ENCODE measurements around the gene SKIDA1.
A peak's percentile ranks its signal among the peaks of the same experiment; 100 is the strongest.

Gene SKIDA1

GRCh38 chr10:21516242-21517131, 9.0 kb downstream of the SKIDA1 start:
- DNase-seq (ENCODE audit: low spot score): peak; percentile 65

DNA sequence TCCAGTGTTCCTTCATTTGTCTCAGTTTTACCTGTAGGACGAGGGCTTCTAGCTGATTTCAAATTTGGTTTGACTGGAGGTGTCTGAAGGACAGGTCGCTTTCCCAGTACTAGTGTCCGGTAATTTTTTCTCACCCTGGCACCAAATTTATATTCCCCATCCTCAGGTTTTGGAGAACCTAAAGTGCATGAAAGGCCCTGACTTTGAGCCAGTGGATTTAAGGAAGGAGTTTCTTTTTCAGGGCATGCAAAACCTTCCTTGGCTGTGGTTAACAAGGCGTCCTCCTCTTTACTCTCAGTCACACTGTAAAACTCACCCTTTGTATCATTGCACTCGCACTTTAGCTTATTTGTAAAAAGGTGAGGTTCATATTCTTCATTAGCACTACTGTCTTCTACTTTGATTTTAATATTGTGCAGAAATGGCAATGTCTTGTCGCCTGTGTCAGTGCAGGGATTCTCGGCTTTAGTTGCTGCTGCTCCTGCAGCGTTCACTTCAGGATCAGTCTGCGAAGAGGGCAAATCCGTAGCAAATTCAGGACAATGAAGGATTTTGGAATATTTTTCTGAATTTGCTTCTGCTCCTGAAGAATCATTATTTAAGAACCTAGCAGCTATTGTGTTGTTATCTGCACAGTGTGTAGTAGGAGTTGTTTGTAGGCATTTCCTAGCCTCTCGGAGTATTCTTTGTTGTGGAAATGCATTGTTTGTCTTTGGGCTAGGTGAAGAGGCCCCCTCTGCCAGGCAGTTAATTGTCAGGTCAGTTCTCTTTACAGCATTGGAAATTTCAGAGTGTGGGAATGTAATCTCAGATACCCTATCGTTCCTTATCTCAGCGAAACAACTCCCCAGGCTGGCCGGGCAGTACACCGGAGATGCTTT, 9.9 kb downstream of the SKIDA1 start:
- DNase-seq (ENCODE audit: low spot score): no peak

GRCh38 chr10:21514818-21515351, 10.6 kb downstream of the SKIDA1 start:
- no peak for DNase-seq (ENCODE audit: low spot score)

DNA sequence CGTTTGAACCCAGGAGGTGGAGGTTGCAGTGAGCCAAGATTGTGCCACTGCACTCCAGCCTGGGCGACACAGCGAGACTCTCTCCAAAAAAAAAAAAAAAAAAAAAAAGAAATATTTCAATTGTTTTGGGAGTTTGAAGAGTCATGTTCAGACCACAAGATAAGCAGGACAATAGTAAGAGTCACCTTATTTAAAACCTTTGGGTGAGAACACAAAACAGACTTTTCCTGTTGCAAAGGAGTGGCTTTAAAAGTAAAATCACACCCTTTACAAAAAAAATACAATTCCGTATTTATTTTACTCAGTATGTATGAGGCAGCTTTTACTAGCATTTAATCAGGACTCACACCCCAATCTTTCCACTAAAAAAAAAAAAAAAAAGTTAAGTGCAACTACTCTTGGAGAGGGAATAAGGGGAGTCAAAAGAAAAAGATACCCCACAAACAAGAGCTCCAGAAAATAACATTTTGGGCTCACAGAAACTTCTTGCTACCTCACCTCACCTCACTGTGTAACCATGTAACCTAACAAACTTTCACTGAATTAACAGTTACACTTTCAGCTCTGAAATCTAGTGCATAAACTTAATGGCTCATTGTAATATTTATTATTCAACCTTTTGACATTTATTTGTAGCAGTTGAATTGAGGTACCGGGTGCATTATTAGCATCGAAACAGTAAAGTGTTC, 11.2 kb downstream of the SKIDA1 start:
- DNase-seq (ENCODE audit: low spot score): no peak

DNA sequence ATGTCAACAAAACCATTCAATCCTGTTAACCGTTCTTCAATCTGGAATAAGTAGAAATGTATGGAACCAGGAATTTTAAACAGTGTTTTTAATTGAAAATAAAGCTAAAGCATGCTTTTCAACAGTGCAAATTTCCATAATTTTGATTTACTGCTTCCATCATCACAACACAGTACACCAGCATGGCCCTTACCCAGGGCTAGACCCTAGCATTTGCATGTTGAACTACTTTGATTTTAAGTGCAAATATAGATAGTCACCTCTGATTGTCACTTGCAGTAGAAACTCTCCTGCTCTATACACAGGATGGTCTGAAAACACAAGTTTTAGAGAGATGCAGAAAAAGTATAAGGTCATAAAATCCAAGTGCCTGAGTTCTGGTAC, 12.1 kb downstream of the SKIDA1 start:
- DNase-seq (ENCODE audit: low spot score): no peak

GRCh38 chr10:21512573-21513404, 12.7 kb downstream of the SKIDA1 start:
- DNase-seq (ENCODE audit: low spot score): no peak

DNA sequence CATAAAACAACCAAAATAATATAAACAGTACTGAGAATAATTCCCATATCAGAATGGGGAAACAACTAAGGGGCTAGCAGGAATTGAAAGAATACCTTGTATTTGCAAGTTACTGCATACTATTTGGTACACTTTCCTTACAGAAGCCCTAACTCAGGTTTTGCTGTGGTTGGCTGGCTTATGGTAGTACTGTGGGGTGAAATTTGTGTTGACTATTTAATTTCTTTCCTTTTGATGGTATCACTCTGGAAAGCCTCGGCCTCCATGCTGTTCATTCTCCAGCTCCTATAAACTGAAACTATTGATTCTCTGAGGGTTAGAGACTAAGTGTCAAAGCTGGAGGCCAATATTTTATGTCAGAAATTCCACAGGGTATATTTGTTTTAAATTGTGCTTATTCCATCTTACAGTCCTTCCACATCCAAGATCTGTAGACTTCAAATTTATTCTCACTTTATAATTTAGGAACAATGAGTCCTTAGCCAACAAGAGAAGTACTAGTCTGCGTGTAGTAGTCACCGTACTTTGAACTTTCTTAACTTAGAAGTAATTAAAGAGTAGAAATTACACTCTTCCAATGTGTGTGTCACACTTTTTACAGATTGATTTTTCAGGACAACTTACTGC, 13.4 kb downstream of the SKIDA1 start:
- no peak for DNase-seq (ENCODE audit: low spot score)

- DNase-seq (ENCODE audit: low spot score): no peak
These were observed 14.3 kb downstream of the SKIDA1 start for GRCh38 chr10:21511095-21511570.

DNA sequence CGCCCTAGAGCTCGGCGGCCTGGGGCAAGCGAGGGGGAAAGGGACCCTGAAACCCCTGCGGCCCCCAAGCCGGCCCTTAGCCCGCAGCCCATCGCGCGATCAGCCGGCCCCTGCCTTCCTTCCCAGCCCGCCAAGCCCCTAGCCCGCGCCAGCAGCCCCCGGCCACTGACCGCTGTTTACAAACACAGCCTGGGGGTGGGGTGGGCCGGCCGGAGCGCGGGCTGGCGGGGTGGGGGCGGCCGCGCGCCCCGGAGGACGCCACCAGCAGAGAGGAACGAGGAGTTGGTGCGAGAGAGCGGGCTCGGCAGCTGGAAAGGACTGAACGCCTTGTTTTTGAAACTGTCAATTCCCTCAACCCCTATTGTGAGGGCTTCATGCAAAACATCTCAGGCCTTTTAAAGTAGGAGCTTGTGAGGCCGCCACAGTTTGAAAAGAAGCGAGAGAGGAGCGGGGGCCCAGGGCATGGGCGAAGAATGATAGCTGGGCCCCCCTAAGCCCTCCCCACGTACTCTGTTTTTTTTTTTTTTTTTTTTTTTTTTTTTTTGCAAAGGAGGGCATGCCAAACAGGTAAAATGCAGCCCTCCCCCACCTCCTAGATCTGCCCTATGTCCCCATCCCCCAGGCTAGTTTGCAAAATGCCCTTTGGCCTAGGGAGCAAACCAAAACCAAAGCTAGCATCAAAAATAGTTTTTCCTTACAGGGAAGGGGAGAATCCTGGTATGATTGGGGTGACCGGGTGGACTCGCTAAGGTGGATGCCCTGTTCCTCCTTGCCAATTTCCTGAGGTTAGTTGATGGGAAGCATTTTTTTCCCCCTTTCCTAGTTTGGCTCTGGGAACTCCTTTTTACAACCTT, 15.0 kb downstream of the SKIDA1 start:
- no peak for DNase-seq (ENCODE audit: low spot score)

DNA sequence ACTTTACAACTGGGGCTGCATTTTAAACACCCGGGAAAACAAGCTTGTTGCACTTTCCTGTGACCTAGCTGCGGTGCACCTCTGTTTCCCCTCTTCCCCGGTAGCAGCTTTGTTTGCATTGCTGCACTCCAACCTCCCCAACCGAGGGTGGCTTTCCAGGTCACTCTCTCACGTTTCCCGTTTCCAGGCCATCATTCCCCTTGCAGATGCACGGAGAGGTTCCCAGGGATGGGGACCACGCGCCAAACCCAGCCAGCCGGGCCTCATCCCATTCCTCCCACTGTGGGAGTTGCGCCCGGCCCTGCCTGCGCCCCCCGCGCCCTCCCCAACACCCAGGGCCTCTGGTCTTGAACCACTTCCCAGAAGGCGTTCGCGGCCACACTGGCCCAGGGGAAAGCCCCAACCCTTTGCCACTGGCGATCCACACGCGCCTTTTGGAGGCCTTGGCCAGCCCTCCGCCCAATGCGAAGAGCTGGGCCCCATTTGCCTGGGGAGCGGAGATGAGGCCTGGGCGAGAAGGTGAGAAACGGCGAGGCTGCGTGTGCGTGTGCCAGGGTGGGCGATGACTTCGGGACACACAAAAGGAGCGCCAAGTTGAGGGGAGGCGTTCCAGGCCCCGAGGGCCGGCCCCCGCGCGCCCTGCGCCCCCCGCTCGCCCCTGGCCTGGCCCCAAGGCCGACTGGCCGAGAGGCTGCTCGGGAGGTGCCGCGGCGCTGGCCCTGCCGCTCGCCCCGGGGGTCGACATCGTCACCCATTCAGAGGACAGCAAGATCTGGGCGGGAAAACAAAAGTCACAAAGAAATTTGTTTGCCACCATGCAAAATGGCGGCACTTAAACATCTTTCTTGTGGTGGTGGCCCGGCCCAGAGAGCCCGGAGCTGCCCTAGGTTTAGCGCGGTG, 15.9 kb downstream of the SKIDA1 start:
- DNase-seq (ENCODE audit: low spot score): no peak

- no peak for DNase-seq (ENCODE audit: low spot score)
These were observed 16.7 kb downstream of the SKIDA1 start for GRCh38 chr10:21508706-21509331.

- no peak for DNase-seq (ENCODE audit: low spot score)
These were observed 18.3 kb downstream of the SKIDA1 start for GRCh38 chr10:21507150-21507549.

GRCh38 chr10:21506351-21506750, 19.1 kb downstream of the SKIDA1 start:
- no peak for DNase-seq (ENCODE audit: low spot score)

GRCh38 chr10:21505711-21506278, 19.7 kb downstream of the SKIDA1 start:
- no peak for DNase-seq (ENCODE audit: low spot score)

DNA sequence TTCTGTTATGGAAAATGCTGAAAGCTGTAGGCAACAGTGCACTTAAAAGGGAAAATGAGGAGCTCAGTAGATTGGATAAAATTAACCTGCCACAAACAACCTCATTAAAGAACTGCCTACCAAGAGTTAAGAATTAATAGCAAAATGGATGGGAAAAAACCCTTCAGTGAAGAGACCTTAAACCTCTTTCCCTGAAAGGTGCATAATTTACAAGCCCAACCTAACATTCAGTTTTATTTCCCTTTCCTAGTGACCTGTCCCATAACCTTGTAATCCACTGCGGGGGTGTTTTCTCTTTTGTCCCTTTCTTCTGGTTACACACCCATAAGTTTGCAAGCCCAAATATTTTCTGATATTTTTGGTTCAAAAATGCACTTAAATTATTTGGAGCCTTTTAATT, 21.9 kb downstream of the SKIDA1 start:
- no peak for DNase-seq (ENCODE audit: low spot score)

- no peak for DNase-seq (ENCODE audit: low spot score)
These were observed 23.1 kb downstream of the SKIDA1 start for GRCh38 chr10:21502348-21502740.

- no peak for DNase-seq (ENCODE audit: low spot score)
These were observed 23.6 kb downstream of the SKIDA1 start for GRCh38 chr10:21501731-21502347.

Measured in SW480 (cell line).